ENCODE results near the gene COMT. TPM values are rescaled to one million over a fixed set of nuclear protein-coding genes. Genes with fewer than 3 reads are reported as not detected.
A peak's percentile ranks its signal among the peaks of the same experiment; 100 is the strongest.

COMT gene
- total RNA-seq, 4 donors from 2014 or later: 89.1 to 149 (median 138) TPM

- TF ChIP-seq CTCF (IDR thresholded peaks at IDR 0.05) (no peak), POLR2A (IDR thresholded peaks at IDR 0.05) (no peak)
- Histone ChIP-seq H3K36me3 (peaks cover 0 to 55% (median 0%) of the 10 kb centered on the region in 3 donors), H3K27me3 (no peaks in the 10 kb centered on the region), H3K4me1 (peaks cover 0 to 12% (median 2%) of the 10 kb centered on the region in 4 donors), H3K9me3 (no peaks in the 10 kb centered on the region), H3K27ac (no peak overlapping the region), H3K4me3 (no peak overlapping the region)
- DNase-seq: no peak
These were observed 27.8 kb downstream of the COMT start for GRCh38 chr22:19969141-19969928.

- Histone ChIP-seq H3K4me3 (no peak overlapping the region), H3K27me3 (no peaks in the 10 kb centered on the region), H3K9me3 (no peaks in the 10 kb centered on the region), H3K27ac (no peak overlapping the region), H3K4me1 (peaks cover 0 to 12% (median 2%) of the 10 kb centered on the region in 4 donors), H3K36me3 (peaks cover 0 to 47% (median 0%) of the 10 kb centered on the region in 3 donors)
- no peak for TF ChIP-seq CTCF (IDR thresholded peaks at IDR 0.05)
- TF ChIP-seq POLR2A (IDR thresholded peaks at IDR 0.05): no peak
- DNase-seq: no peak
These were observed 28.5 kb downstream of the COMT start for GRCh38 chr22:19970031-19970478.

GRCh38 chr22:19970479-19971275 is 29.1 kb downstream of the COMT start:
- Histone ChIP-seq H3K36me3 (peaks cover 0 to 41% (median 0%) of the 10 kb centered on the region in 3 donors), H3K27ac (no peak overlapping the region), H3K27me3 (no peaks in the 10 kb centered on the region), H3K9me3 (no peaks in the 10 kb centered on the region), H3K4me3 (no peak overlapping the region), H3K4me1 (peaks cover 0 to 12% (median 2%) of the 10 kb centered on the region in 4 donors)
- DNase-seq: peak; percentile 59 to 83 (median 82)
- TF ChIP-seq CTCF (IDR thresholded peaks at IDR 0.05) (peak; percentile 61 to 96 (median 84)), POLR2A (IDR thresholded peaks at IDR 0.05) (no peak)

- H3K9me3 ChIP-seq: no peaks in the 10 kb centered on the region
- TF ChIP-seq CTCF (IDR thresholded peaks at IDR 0.05) (no peak), POLR2A (IDR thresholded peaks at IDR 0.05) (no peak)
- peaks cover 0 to 33% (median 0%) of the 10 kb centered on the region in 3 donors for H3K36me3 ChIP-seq
- H3K4me1 ChIP-seq: peaks cover 0 to 12% (median 2%) of the 10 kb centered on the region in 4 donors
- H3K27me3 ChIP-seq: no peaks in the 10 kb centered on the region
- no peak overlapping the region for H3K27ac ChIP-seq
- DNase-seq: no peak
- H3K4me3 ChIP-seq: no peak overlapping the region
These were observed 29.9 kb downstream of the COMT start for GRCh38 chr22:19971276-19972124.

- DNase-seq: no peak
- Histone ChIP-seq H3K4me1 (peaks cover 0 to 12% (median 2%) of the 10 kb centered on the region in 4 donors), H3K27ac (no peak overlapping the region), H3K27me3 (no peaks in the 10 kb centered on the region), H3K36me3 (peaks cover 0 to 25% (median 0%) of the 10 kb centered on the region in 3 donors), H3K9me3 (no peaks in the 10 kb centered on the region), H3K4me3 (no peak overlapping the region)
- TF ChIP-seq POLR2A (IDR thresholded peaks at IDR 0.05): no peak
- TF ChIP-seq CTCF (IDR thresholded peaks at IDR 0.05): no peak
These were observed 30.7 kb downstream of the COMT start for GRCh38 chr22:19972251-19972650.

Data from Peyer's patch (tissue), 4 donors.